Panc1 (cell line): ENCODE results near the gene MVB12A. TPM values are rescaled to one million over a fixed set of nuclear protein-coding genes. Genes with fewer than 3 reads are reported as not detected.

ENCODE experiments used
- ATAC-seq: fragments of 200-7000 bp; cut with Tn5 transposase; 2 replicates; pipeline ENCODE4 v1.9.1; 2020; ENCODE audit warnings: mild to moderate bottlenecking, moderate library complexity
- BruUV-seq: library from RNA; stranded (reverse); fragments of 400-500 nt; replicated peaks from 2 replicates; lab custom pipeline; 2021; lab: Mats Ljungman, UMichigan
- CTCF ChIA-PET: fragments of 300-600 bp; sonication (Branson Sonifier 250); formaldehyde crosslinking; loops from one replicate; lab custom pipeline; 2022; ENCODE audit warnings: antibody characterized with exemption; lab: Charles Lee
- POLR2A ChIA-PET: fragments of 300-600 bp; sonication (Branson Sonifier 250); formaldehyde crosslinking; loops from one replicate; lab custom pipeline; 2022; ENCODE audit warnings: antibody characterized with exemption; lab: Charles Lee
- DNase-seq: peaks from one replicate; pipeline ENCODE4 v3.0.0-alpha.2; 2010; ENCODE audit warnings: low read depth, low spot score
- H3K27ac ChIP-seq: 2 replicates; pipeline ENCODE4 v1.5.1; 2011; ENCODE audit warnings: mild to moderate bottlenecking, low read length, inconsistent platforms
- H3K27me3 ChIP-seq: fragments of 200-500 bp; sonication (Bioruptor generic); 2 replicates; pipeline ENCODE4 v1.6.0; 2014; ENCODE audit warnings: low read length, inconsistent platforms; ENCODE audit not compliant: control insufficient read depth, insufficient read depth
- H3K36me3 ChIP-seq: fragments of 200-500 bp; sonication (Bioruptor generic); 2 replicates; pipeline ENCODE4 v1.5.1; 2014; ENCODE audit warnings: inconsistent platforms, mild to moderate bottlenecking, low read length, moderate library complexity; ENCODE audit not compliant: control insufficient read depth, insufficient read depth
- H3K4me1 ChIP-seq: 2 replicates; pipeline ENCODE4 v1.5.1; 2011; ENCODE audit warnings: inconsistent platforms, mild to moderate bottlenecking, low read length, moderate library complexity; ENCODE audit not compliant: control insufficient read depth, insufficient read depth
- H3K4me3 ChIP-seq, 2 experiments: 2 replicates each; pipeline ENCODE4 v1.5.1; 2011 to 2012; ENCODE audit warnings: low read depth in 2 of 2, low read length in 2 of 2, mild to moderate bottlenecking in 2 of 2, inconsistent platforms in 1 of 2, moderate library complexity in 1 of 2
- H3K9me3 ChIP-seq: fragments of 200-500 bp; sonication (Bioruptor generic); 2 replicates; pipeline ENCODE4 v1.5.1; 2014; ENCODE audit warnings: low read depth, mild to moderate bottlenecking, inconsistent platforms, low read length, moderate library complexity; ENCODE audit not compliant: control insufficient read depth, insufficient read depth
- POLR2AphosphoS5 ChIP-seq: IDR thresholded peaks from 2 replicates; pipeline ENCODE4 v1.6.1; 2012; ENCODE audit warnings: mild to moderate bottlenecking, low read depth, low read length, moderate library complexity
- SIN3A ChIP-seq: IDR thresholded peaks from 2 replicates; pipeline ENCODE4 v1.6.1; 2012; ENCODE audit warnings: low read depth, mild to moderate bottlenecking, low read length, moderate library complexity, borderline replicate concordance; ENCODE audit not compliant: insufficient read depth
- TCF7L2 ChIP-seq: IDR thresholded peaks from 2 replicates; pipeline ENCODE4 v1.6.1; 2011; ENCODE audit warnings: mild to moderate bottlenecking, low read depth, low read length, inconsistent platforms
- in situ Hi-C: cut with HindIII; loops from 2 replicates; pipeline ENCODE4 v1.10.0; 2016; ENCODE audit warnings: low sequenced_read_pairs, low pct_unique_long_range_greater_than_20kb
- intact Hi-C: fragments of 100-400 bp; cut with micrococcal nuclease; formaldehyde crosslinking; loops from one replicate; pipeline ENCODE4 v1.10.0; 2022; ENCODE audit not compliant: unreplicated experiment
- total RNA-seq: library from RNA; stranded (reverse); gene quantifications from one replicate; pipeline ENCODE4 v1.2.1, GENCODE V29; 2021; ENCODE audit not compliant: unreplicated experiment
- TF ChIP-seq, protein P1 (sequence below): fragments of 450-650 bp; IDR thresholded peaks from 2 replicates; pipeline ENCODE4 v1.5.1; 2017; ENCODE audit warnings: mild to moderate bottlenecking
- TF ChIP-seq, protein P2 (sequence below), 2 experiments: IDR thresholded peaks; 2 replicates each; pipeline ENCODE4 v1.6.1; 2011 to 2012; ENCODE audit warnings: low read depth in 2 of 2, control low read depth in 1 of 2, low read length in 1 of 2, mild to moderate bottlenecking in 1 of 2, moderate library complexity in 1 of 2; ENCODE audit not compliant: insufficient read depth in 1 of 2

MVB12A gene
- total RNA-seq, 1 experiment from 2014 or later: 42.1 TPM

DNA sequence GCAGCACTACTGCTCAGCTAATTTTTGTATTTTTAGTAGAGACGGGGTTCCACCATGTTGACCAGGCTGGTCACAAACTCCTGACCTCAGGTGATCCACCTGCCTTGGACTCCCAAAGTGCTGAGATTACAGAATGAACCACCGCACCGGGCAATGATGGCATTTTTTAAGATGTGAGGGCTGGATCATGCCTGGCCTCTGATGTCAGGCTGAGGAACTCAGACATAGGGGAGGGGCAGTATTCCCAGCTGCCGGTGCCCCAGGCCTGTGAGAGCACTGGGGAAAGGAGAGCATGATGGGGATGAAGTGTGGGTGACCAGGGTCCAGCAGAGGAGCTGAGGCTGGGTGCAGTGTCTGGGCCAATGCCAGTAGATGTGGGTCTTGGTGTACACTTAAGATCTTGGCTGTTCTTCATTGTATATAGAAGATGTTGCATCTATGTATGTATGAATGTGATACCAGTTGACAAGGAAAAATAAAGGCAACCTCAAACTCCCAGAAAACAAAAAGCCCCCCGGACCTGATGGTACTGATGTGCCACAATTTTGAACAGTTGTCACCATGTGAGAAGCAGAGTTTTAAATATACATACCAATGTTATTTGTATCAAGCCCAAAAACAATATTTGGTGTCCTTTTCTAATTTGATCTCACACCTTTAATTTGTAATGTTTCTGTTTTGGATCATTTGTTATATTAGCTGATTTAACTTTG, 39.3 kb upstream of the MVB12A start:
- no TSS peak for BruUV-seq
- ChIA-PET POLR2A (no interaction called here), CTCF (interaction anchor here (0.7 kb wide), 1 partner anchor 552 kb away, joined by 13 read pairs; the partner anchor contains the start of gene CCDC124)
- Histone ChIP-seq H3K27ac (no peak overlapping the region), H3K36me3 (no peaks in the 10 kb centered on the region), H3K9me3 (no peaks in the 10 kb centered on the region), H3K4me3 (no peak overlapping the region), H3K4me1 (peaks cover 4% of the 10 kb centered on the region; the same call in 1 of the 2 replicates), H3K27me3 (no peaks in the 10 kb centered on the region)
- intact Hi-C loops: no loop called here
- TF ChIP-seq, protein P1, sequence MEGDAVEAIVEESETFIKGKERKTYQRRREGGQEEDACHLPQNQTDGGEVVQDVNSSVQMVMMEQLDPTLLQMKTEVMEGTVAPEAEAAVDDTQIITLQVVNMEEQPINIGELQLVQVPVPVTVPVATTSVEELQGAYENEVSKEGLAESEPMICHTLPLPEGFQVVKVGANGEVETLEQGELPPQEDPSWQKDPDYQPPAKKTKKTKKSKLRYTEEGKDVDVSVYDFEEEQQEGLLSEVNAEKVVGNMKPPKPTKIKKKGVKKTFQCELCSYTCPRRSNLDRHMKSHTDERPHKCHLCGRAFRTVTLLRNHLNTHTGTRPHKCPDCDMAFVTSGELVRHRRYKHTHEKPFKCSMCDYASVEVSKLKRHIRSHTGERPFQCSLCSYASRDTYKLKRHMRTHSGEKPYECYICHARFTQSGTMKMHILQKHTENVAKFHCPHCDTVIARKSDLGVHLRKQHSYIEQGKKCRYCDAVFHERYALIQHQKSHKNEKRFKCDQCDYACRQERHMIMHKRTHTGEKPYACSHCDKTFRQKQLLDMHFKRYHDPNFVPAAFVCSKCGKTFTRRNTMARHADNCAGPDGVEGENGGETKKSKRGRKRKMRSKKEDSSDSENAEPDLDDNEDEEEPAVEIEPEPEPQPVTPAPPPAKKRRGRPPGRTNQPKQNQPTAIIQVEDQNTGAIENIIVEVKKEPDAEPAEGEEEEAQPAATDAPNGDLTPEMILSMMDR: no peak
- ATAC-seq: no peak
- in situ Hi-C loops: no loop called here
- no peak for DNase-seq

DNA sequence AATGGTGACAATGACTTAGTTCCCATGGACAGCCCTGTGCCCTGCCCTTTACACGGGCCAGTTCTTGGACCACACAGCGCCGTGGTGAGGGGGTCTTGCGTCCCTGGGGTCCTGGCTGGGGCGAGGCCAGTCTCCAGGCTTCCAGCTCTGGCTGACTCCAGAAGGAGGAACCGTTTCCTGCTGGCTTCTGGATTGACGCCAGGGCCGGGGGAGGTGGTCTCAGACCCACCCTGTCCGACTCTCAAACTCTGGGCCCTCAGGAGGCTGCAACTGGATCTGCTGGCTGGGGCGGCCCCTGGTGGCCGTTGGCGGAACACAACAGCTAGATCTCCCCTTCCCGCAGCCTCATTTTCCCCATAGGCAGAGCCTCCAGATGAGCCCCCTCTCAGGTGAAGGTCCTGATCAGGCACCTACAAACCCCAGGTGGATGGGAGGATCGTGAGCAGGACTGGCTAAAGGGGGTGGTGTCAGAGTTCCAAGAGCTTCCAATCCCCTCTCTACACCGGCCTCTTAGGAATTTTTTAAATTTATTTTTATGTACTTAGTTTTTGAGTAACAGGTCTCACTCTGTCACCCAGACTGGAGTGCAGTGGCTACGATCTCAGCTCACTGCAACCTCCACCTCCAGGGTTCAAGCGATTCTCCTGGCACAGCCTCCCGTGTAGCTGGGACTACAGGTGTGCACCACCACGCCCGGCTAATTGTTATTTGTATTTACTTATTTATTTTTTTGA, 33.8 kb upstream of the MVB12A start:
- in situ Hi-C loops (no loop called here), intact Hi-C loops (loop anchor here (2.0 kb wide), 1 partner anchor 41 kb away; no protein-coding TSS in a partner anchor)
- no peaks in the 10 kb centered on the region for H3K27me3 ChIP-seq
- DNase-seq: no peak
- no TSS peak for BruUV-seq
- no peaks in the 10 kb centered on the region for H3K36me3 ChIP-seq
- H3K4me1 ChIP-seq: peaks cover 4% of the 10 kb centered on the region; the same call in 1 of the 2 replicates
- TF ChIP-seq, protein P1: peak; percentile 91
- no peak for TF ChIP-seq POLR2AphosphoS5
- ATAC-seq: peak; percentile 66
- H3K4me3 ChIP-seq: no peak overlapping the region
- CTCF ChIA-PET: interaction anchor here (0.6 kb wide), 2 partner anchors 8 to 41 kb away, joined by 3 to 5 read pairs; no protein-coding TSS in a partner anchor
- H3K27ac ChIP-seq: no peak overlapping the region
- POLR2A ChIA-PET: no interaction called here
- H3K9me3 ChIP-seq: no peaks in the 10 kb centered on the region; the same call in 1 of the 2 replicates

DNA sequence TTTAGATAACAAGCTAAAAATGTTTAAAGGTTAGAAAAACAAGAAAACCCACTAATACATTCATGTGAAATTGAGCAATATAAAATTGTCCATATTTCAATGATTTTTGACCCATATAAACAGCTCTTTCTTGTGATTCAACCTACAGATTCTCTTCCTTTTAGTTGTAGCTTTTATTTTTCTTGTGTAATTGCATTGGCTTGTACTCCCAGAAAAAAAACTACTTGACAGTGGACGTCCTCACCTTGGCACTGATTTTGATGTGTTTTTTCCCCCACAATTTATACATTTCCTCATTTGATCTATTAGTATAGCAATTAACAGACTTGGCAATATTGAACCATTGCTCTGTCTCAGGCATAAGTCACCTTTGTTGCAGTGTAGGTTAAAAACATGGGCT, 30.6 kb upstream of the MVB12A start:
- Histone ChIP-seq H3K9me3 (no peaks in the 10 kb centered on the region; the same call in 1 of the 2 replicates), H3K27me3 (no peaks in the 10 kb centered on the region), H3K36me3 (no peaks in the 10 kb centered on the region), H3K4me1 (peaks cover 5% of the 10 kb centered on the region), H3K4me3 (no peak overlapping the region), H3K27ac (no peak overlapping the region)
- no TSS peak for BruUV-seq
- POLR2A ChIA-PET: interaction anchor here (0.6 kb wide), 1 partner anchor 44 kb away, joined by 8 read pairs; no protein-coding TSS in a partner anchor
- in situ Hi-C loops: no loop called here
- CTCF ChIA-PET: interaction anchor here (0.7 kb wide), 1 partner anchor 28 kb away, joined by 3 read pairs; no protein-coding TSS in a partner anchor
- DNase-seq: no peak
- ATAC-seq: no peak
- intact Hi-C loops: no loop called here
- TF ChIP-seq, protein P2, sequence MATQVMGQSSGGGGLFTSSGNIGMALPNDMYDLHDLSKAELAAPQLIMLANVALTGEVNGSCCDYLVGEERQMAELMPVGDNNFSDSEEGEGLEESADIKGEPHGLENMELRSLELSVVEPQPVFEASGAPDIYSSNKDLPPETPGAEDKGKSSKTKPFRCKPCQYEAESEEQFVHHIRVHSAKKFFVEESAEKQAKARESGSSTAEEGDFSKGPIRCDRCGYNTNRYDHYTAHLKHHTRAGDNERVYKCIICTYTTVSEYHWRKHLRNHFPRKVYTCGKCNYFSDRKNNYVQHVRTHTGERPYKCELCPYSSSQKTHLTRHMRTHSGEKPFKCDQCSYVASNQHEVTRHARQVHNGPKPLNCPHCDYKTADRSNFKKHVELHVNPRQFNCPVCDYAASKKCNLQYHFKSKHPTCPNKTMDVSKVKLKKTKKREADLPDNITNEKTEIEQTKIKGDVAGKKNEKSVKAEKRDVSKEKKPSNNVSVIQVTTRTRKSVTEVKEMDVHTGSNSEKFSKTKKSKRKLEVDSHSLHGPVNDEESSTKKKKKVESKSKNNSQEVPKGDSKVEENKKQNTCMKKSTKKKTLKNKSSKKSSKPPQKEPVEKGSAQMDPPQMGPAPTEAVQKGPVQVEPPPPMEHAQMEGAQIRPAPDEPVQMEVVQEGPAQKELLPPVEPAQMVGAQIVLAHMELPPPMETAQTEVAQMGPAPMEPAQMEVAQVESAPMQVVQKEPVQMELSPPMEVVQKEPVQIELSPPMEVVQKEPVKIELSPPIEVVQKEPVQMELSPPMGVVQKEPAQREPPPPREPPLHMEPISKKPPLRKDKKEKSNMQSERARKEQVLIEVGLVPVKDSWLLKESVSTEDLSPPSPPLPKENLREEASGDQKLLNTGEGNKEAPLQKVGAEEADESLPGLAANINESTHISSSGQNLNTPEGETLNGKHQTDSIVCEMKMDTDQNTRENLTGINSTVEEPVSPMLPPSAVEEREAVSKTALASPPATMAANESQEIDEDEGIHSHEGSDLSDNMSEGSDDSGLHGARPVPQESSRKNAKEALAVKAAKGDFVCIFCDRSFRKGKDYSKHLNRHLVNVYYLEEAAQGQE (IDR thresholded peaks at IDR 0.05; ENCODE audit: insufficient read depth in 1 of 2, low read depth in 2 of 2, low read length in 1 of 2): no peak
- no peak for TF ChIP-seq SIN3A
- TF ChIP-seq, protein P1: no peak
- no peak for TF ChIP-seq TCF7L2
- no peak for TF ChIP-seq POLR2AphosphoS5
